ENCODE measurements around the gene CCDC124. TPM values are rescaled to one million over a fixed set of nuclear protein-coding genes. Genes with fewer than 3 reads are reported as not detected.

The CCDC124 gene
- total RNA-seq, 2 experiments from 2014 or later: 26.9 to 28.1 TPM

DNA sequence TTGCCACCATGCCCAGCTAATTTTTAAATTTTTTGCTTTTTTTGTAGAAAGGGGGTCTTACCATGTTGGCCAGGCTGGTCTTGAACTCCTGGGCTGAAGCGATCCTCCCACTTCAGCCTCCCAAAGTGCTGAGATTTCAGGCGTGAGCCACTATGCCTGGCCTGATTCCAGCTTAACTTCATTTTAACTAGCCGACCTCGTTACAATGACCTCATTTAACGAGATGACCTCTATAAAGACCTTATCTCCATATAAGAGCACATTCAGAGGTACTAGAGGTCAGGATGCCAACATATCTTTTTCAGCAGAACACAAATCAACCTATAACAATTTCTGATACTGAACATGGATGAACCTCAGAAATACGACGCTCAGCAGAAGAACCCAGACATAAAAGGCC lies 44.7 kb downstream of the CCDC124 start:
- no peak overlapping the region for H3K27ac ChIP-seq (ENCODE audit: low read depth in 1 of 2, low read length in 2 of 2)
- H3K27ac Mint-ChIP-seq: no peak overlapping the region

DNA sequence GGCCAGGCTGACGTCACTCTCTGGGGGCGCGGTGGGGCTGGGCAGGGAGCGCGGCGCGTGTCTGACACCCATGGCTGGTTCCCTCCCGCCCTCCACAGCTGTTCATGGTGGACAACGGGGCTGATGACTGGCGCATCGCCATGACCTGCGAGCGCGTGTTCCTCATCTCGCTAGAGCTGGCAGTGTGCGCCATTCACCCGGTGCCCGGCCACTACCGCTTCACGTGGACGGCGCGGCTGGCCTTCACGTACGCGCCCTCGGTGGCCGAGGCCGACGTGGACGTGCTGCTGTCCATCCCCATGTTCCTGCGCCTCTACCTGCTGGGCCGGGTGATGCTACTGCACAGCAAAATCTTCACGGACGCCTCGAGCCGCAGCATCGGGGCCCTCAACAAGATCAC lies 48.8 kb downstream of the CCDC124 start:
- Mint-ChIP-seq H3K27me3 (peaks cover 20% of the 10 kb centered on the region), H3K4me3 (no peak overlapping the region), H3K27ac (no peak overlapping the region), H3K36me3 (ENCODE audit: low read depth) (no peaks in the 10 kb centered on the region), H3K9me3 (no peaks in the 10 kb centered on the region), H3K4me1 (ENCODE audit: low read depth) (no peaks in the 10 kb centered on the region)
- Histone ChIP-seq H3K4me3 (ENCODE audit: low read length) (no peak overlapping the region), H3K36me3 (ENCODE audit: insufficient read depth, low read length) (no peaks in the 10 kb centered on the region), H3K4me1 (ENCODE audit: insufficient read depth, low read length) (no peaks in the 10 kb centered on the region), H3K27me3 (ENCODE audit: control insufficient read depth in 1 of 2, insufficient read depth in 2 of 2, low read length in 2 of 2) (peaks cover 2 to 3% of the 10 kb centered on the region in 2 experiments), H3K27ac (ENCODE audit: low read depth in 1 of 2, low read length in 2 of 2) (no peak overlapping the region), H3K9me3 (ENCODE audit: control insufficient read depth in 1 of 2, insufficient read depth in 1 of 2, low read length in 2 of 2) (no peaks in the 10 kb centered on the region)
- ChIA-PET POLR2A (no interaction called here), CTCF (interaction anchor here (0.7 kb wide), 1 partner anchor 197 kb away, joined by 3 read pairs; no protein-coding TSS in a partner anchor)
- intact Hi-C loops (cut with DNase I, micrococcal nuclease): no loop called here
- TF ChIP-seq, protein P1, sequence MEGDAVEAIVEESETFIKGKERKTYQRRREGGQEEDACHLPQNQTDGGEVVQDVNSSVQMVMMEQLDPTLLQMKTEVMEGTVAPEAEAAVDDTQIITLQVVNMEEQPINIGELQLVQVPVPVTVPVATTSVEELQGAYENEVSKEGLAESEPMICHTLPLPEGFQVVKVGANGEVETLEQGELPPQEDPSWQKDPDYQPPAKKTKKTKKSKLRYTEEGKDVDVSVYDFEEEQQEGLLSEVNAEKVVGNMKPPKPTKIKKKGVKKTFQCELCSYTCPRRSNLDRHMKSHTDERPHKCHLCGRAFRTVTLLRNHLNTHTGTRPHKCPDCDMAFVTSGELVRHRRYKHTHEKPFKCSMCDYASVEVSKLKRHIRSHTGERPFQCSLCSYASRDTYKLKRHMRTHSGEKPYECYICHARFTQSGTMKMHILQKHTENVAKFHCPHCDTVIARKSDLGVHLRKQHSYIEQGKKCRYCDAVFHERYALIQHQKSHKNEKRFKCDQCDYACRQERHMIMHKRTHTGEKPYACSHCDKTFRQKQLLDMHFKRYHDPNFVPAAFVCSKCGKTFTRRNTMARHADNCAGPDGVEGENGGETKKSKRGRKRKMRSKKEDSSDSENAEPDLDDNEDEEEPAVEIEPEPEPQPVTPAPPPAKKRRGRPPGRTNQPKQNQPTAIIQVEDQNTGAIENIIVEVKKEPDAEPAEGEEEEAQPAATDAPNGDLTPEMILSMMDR (IDR thresholded peaks at IDR 0.05): no peak
- ATAC-seq (ENCODE audit: poor library complexity) (no peak), DNase-seq (peak in 1 of 14 experiments; percentile 12)

More for the DNA sequence above, 44.7 kb downstream of the CCDC124 start:
- ChIA-PET CTCF (no interaction called here), POLR2A (no interaction called here)
- Histone ChIP-seq H3K9me3 (ENCODE audit: control insufficient read depth in 1 of 2, insufficient read depth in 1 of 2, low read length in 2 of 2) (no peaks in the 10 kb centered on the region), H3K4me1 (ENCODE audit: insufficient read depth, low read length) (no peaks in the 10 kb centered on the region), H3K27me3 (ENCODE audit: control insufficient read depth in 1 of 2, insufficient read depth in 2 of 2, low read length in 2 of 2) (peaks cover 0 to 3% of the 10 kb centered on the region in 2 experiments), H3K4me3 (ENCODE audit: low read length) (no peak overlapping the region), H3K36me3 (ENCODE audit: insufficient read depth, low read length) (no peaks in the 10 kb centered on the region)
- peaks cover 17% of the 10 kb centered on the region for H3K27me3 Mint-ChIP-seq
- no peaks in the 10 kb centered on the region for H3K4me1 Mint-ChIP-seq (ENCODE audit: low read depth)
- ATAC-seq (ENCODE audit: poor library complexity): no peak
- no peak for DNase-seq
- no peak overlapping the region for H3K4me3 Mint-ChIP-seq
- H3K9me3 Mint-ChIP-seq: no peaks in the 10 kb centered on the region
- TF ChIP-seq, protein P1 (IDR thresholded peaks at IDR 0.05): no peak
- intact Hi-C loops (cut with DNase I, micrococcal nuclease): no loop called here
- no peaks in the 10 kb centered on the region for H3K36me3 Mint-ChIP-seq (ENCODE audit: low read depth)

DNA sequence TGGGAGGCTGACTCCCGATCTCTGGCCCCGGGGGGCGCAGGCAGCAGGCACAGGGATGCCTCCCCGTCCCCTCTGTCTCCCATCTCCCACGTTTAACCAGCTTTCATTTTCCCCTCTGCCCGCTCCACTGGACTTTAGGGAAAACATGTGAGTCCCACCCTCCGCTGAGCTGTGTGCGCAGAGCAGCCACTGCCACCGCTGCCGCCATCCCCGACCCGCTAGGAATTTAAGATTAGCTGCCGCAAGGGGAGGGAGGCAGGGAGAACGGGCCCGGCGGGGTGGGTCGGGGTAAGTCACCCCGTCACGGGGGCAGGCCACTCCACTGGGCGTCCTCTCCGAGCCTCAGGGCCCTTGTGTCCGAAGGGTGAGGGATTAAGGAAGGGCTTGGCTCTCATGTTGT lies 49.6 kb downstream of the CCDC124 start:
- Histone ChIP-seq H3K27me3 (ENCODE audit: control insufficient read depth in 1 of 2, insufficient read depth in 2 of 2, low read length in 2 of 2) (peaks cover 2 to 3% of the 10 kb centered on the region in 2 experiments), H3K4me3 (ENCODE audit: low read length) (no peak overlapping the region), H3K9me3 (ENCODE audit: control insufficient read depth in 1 of 2, insufficient read depth in 1 of 2, low read length in 2 of 2) (no peaks in the 10 kb centered on the region), H3K36me3 (ENCODE audit: insufficient read depth, low read length) (no peaks in the 10 kb centered on the region), H3K27ac (ENCODE audit: low read depth in 1 of 2, low read length in 2 of 2) (no peak overlapping the region), H3K4me1 (ENCODE audit: insufficient read depth, low read length) (no peaks in the 10 kb centered on the region)
- Mint-ChIP-seq H3K9me3 (no peaks in the 10 kb centered on the region), H3K27me3 (peaks cover 20% of the 10 kb centered on the region), H3K4me1 (ENCODE audit: low read depth) (no peaks in the 10 kb centered on the region), H3K27ac (no peak overlapping the region), H3K36me3 (ENCODE audit: low read depth) (no peaks in the 10 kb centered on the region), H3K4me3 (no peak overlapping the region)
- TF ChIP-seq, protein P1 (IDR thresholded peaks at IDR 0.05): no peak
- DNase-seq (peak in 1 of 14 experiments; percentile 7), ATAC-seq (ENCODE audit: poor library complexity) (no peak)
- ChIA-PET CTCF (no interaction called here), POLR2A (no interaction called here)
- intact Hi-C loops (cut with DNase I, micrococcal nuclease): no loop called here

Data from CD4-positive, alpha-beta T cell (primary cell).